MCF 10A (cell line): ENCODE measurements around the gene MYF5. TPM values are rescaled to one million over a fixed set of nuclear protein-coding genes. Genes with fewer than 3 reads are reported as not detected.

Source experiments
- BruUV-seq: library from RNA; stranded (reverse); fragments of 400-500 nt; replicated peaks from 2 replicates; lab custom pipeline; 2021; lab: Mats Ljungman, UMichigan
- CTCF ChIA-PET: fragments of 300-600 bp; sonication (Branson Sonifier 250); formaldehyde crosslinking; extraction: SDS; loops from one replicate; lab custom pipeline; 2021; ENCODE audit warnings: antibody characterized with exemption, inconsistent platforms; lab: Yijun Ruan, JAX
- POLR2A ChIA-PET: fragments of 300-600, 350-650 bp; sonication (Branson Sonifier 250); formaldehyde crosslinking; extraction: SDS; loops from one replicate; lab custom pipeline; 2020; ENCODE audit warnings: antibody characterized with exemption, inconsistent platforms; lab: Yijun Ruan, JAX
- DNase-seq: peaks from one replicate; pipeline ENCODE4 v3.0.0-alpha.2; 2018; ENCODE audit not compliant: unreplicated experiment
- H3K27ac Mint-ChIP-seq: one replicate; pipeline ENCODE4 v1.8.0; 2022; ENCODE audit warnings: mild to moderate bottlenecking, low read depth, mixed read lengths; ENCODE audit not compliant: unreplicated experiment
- H3K27me3 Mint-ChIP-seq: one replicate; pipeline ENCODE4 v1.8.0; 2022; ENCODE audit warnings: mixed read lengths; ENCODE audit not compliant: insufficient read depth, unreplicated experiment
- H3K36me3 Mint-ChIP-seq: one replicate; pipeline ENCODE4 v1.8.0; 2022; ENCODE audit warnings: mild to moderate bottlenecking, moderate library complexity, mixed read lengths; ENCODE audit not compliant: insufficient read depth, unreplicated experiment
- H3K4me1 Mint-ChIP-seq: one replicate; pipeline ENCODE4 v1.8.0; 2022; ENCODE audit warnings: mixed read lengths; ENCODE audit not compliant: insufficient read depth, unreplicated experiment
- H3K4me3 Mint-ChIP-seq: one replicate; pipeline ENCODE4 v1.8.0; 2022; ENCODE audit warnings: mild to moderate bottlenecking, moderate library complexity, mixed read lengths; ENCODE audit not compliant: unreplicated experiment
- H3K9me3 Mint-ChIP-seq: one replicate; pipeline ENCODE4 v1.8.0; 2022; ENCODE audit warnings: mixed read lengths; ENCODE audit not compliant: unreplicated experiment
- intact Hi-C: fragments of 100-400 bp; cut with micrococcal nuclease; formaldehyde crosslinking; loops from 2 replicates; pipeline ENCODE4 v1.14.1; 2022
- total RNA-seq: library from RNA; stranded (reverse); gene quantifications from 2 replicates; pipeline ENCODE4 v1.2.3, GENCODE V29; 2022
- TF ChIP-seq, protein P1 (sequence below): fragments of 200-600 bp; IDR thresholded peaks from one replicate; pipeline ENCODE4 v1.8.0; 2022; ENCODE audit warnings: antibody characterized with exemption, mild to moderate bottlenecking; ENCODE audit not compliant: unreplicated experiment

The MYF5 gene
- total RNA-seq, 1 experiment from 2014 or later, result not detected

DNA sequence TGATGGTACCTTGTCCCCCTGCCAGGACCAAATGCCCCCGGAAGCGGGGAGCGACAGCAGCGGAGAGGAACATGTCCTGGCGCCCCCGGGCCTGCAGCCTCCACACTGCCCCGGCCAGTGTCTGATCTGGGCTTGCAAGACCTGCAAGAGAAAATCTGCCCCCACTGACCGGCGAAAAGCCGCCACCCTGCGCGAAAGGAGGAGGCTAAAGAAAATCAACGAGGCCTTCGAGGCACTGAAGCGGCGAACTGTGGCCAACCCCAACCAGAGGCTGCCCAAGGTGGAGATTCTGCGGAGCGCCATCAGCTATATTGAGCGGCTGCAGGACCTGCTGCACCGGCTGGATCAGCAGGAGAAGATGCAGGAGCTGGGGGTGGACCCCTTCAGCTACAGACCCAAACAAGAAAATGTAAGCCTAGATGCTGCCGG lies 8.9 kb upstream of the MYF5 start:
- POLR2A ChIA-PET, result no interaction called here
- no peak overlapping the region for H3K4me3 Mint-ChIP-seq
- DNase-seq, result no peak
- TF ChIP-seq, protein P1, sequence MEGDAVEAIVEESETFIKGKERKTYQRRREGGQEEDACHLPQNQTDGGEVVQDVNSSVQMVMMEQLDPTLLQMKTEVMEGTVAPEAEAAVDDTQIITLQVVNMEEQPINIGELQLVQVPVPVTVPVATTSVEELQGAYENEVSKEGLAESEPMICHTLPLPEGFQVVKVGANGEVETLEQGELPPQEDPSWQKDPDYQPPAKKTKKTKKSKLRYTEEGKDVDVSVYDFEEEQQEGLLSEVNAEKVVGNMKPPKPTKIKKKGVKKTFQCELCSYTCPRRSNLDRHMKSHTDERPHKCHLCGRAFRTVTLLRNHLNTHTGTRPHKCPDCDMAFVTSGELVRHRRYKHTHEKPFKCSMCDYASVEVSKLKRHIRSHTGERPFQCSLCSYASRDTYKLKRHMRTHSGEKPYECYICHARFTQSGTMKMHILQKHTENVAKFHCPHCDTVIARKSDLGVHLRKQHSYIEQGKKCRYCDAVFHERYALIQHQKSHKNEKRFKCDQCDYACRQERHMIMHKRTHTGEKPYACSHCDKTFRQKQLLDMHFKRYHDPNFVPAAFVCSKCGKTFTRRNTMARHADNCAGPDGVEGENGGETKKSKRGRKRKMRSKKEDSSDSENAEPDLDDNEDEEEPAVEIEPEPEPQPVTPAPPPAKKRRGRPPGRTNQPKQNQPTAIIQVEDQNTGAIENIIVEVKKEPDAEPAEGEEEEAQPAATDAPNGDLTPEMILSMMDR, result no peak
- CTCF ChIA-PET, result interaction anchor here (1.0 kb wide), 1 partner anchor 11 kb away, joined by 3 read pairs; no protein-coding TSS in a partner anchor
- H3K4me1 Mint-ChIP-seq, result peaks cover 6% of the 10 kb centered on the region
- H3K9me3 Mint-ChIP-seq, result no peaks in the 10 kb centered on the region
- no peak overlapping the region for H3K27ac Mint-ChIP-seq
- no peaks in the 10 kb centered on the region for H3K27me3 Mint-ChIP-seq
- no peaks in the 10 kb centered on the region for H3K36me3 Mint-ChIP-seq
- BruUV-seq, result no TSS peak
- intact Hi-C loops, result no loop called here

DNA sequence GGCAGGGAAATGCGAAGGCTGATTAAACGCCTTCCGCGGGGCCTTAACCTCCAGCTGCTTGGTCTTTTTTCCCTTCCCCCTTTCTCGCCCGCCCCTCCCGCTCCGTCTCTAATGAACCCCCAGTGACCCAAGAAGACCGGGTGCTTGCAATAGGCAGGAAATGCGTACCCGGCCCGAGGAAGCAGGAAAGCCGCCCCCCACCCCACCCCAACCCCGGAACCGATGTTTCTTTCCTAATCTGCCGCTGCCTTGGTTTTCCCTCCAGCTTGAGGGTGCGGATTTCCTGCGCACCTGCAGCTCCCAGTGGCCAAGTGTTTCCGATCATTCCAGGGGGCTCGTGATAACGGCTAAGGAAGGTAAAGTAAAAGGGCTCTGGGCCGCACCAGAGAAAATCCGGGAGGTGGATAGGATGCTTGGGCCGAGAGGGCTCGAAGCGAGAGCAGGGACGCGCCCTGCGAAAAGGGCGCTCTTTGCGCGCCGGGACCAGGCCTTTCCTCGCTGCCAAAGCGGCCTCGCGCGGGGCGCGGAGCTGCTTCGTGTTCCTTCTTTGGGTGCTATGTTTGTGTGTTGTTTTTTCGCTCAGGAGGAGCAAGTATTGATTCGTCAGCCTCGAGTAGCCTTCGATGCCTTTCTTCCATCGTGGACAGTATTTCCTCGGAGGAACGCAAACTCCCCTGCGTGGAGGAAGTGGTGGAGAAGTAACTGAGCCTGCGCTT lies 8.3 kb upstream of the MYF5 start:
- intact Hi-C loops, result no loop called here
- H3K27me3 Mint-ChIP-seq, result peaks cover under 1% of the 10 kb centered on the region
- CTCF ChIA-PET, result interaction anchor here (1.0 kb wide), 1 partner anchor 11 kb away, joined by 3 read pairs; no protein-coding TSS in a partner anchor
- H3K27ac Mint-ChIP-seq, result no peak overlapping the region
- no TSS peak for BruUV-seq
- TF ChIP-seq, protein P1, result no peak
- no peaks in the 10 kb centered on the region for H3K9me3 Mint-ChIP-seq
- no peak overlapping the region for H3K4me3 Mint-ChIP-seq
- DNase-seq, result no peak
- POLR2A ChIA-PET, result no interaction called here
- no peaks in the 10 kb centered on the region for H3K36me3 Mint-ChIP-seq
- peaks cover under 1% of the 10 kb centered on the region for H3K4me1 Mint-ChIP-seq

DNA sequence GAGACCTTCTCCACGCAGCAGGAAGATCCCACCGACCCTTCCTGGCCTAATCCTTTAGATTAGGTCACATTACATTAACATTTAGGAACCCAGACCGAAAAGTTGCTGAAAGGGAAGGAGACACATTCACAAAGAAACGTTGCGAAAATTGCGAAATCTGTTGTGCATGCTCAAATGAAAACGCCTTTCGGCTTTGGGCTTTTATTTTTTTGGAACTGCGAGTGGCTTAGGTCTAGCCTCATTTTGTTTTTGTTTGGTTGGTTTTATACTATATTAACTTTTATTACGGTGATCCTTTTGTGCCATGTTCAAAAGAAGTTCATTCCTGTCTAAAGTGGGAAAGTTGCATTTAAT lies 7.8 kb upstream of the MYF5 start:
- TF ChIP-seq, protein P1, result no peak
- POLR2A ChIA-PET, result no interaction called here
- Mint-ChIP-seq H3K27me3 (peaks cover 6% of the 10 kb centered on the region), H3K27ac (no peak overlapping the region), H3K9me3 (no peaks in the 10 kb centered on the region), H3K4me3 (no peak overlapping the region), H3K4me1 (no peaks in the 10 kb centered on the region), H3K36me3 (no peaks in the 10 kb centered on the region)
- CTCF ChIA-PET, result no interaction called here
- BruUV-seq, result no TSS peak
- intact Hi-C loops, result no loop called here
- DNase-seq, result no peak

DNA sequence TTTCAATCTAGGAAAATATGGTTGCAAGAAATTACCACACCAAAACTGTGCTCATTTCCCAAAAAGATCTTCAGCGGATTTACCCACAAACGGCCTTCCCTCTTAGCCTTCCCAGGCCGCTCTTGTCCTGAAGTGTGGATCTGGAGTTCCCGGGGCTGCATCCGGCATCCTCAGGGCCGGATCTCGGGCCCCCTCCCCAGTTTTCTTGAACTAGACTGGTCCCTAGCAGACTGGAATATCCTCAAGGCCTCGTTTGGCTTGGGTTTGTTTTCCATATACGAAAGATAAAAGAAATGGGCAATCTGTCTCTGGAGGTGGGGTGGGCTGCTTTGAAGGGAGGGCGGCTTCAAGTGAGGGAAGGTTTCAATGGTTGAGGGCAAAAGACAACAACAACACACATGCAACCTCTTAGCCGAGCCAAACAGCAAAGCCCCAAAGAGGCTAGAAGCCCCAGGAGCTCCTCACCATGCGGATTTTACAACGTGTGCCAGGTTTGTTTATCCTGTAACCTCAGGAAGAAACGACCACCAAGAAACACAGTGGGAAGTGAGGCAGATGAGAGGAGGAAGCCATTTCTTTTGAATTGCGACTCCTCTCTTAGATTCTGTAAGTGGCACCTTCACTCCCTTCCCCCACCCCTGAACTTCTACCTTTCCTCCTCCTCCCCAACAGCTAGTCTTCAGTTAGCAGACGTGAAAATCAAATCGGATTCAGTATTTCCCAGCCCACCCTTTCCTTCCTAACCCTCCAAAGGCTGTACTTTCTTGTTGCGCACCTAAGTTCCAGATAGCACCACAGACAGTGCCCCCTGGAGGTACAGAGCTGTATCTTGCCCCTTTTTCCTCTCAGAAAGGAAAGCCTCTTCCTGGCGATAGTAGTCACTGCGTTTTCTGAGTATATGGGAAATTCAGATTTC lies 6.6 kb upstream of the MYF5 start:
- CTCF ChIA-PET, result no interaction called here
- TF ChIP-seq, protein P1, result peak; percentile 40
- Mint-ChIP-seq H3K27ac (no peak overlapping the region), H3K9me3 (no peaks in the 10 kb centered on the region), H3K4me3 (no peak overlapping the region), H3K36me3 (no peaks in the 10 kb centered on the region), H3K27me3 (peaks cover 17% of the 10 kb centered on the region), H3K4me1 (no peaks in the 10 kb centered on the region)
- intact Hi-C loops, result no loop called here
- no TSS peak for BruUV-seq
- POLR2A ChIA-PET, result no interaction called here
- DNase-seq, result peak; percentile 19
